Activated CD4-positive, alpha-beta T cell treated with anti-CD3 and anti-CD28 coated beads for 4 hours (primary cell): ENCODE results near the gene SPATA6.
"Not testable (repeated sequence)": the region's sequence is repeated elsewhere in the genome, so short reads cannot be mapped to it uniquely, and the experiment has no call there.

Experiments
- DNase-seq, 2 donors: peaks; one replicate each; pipeline ENCODE4 v3.0.0-alpha.2; 2020

Gene SPATA6

DNA sequence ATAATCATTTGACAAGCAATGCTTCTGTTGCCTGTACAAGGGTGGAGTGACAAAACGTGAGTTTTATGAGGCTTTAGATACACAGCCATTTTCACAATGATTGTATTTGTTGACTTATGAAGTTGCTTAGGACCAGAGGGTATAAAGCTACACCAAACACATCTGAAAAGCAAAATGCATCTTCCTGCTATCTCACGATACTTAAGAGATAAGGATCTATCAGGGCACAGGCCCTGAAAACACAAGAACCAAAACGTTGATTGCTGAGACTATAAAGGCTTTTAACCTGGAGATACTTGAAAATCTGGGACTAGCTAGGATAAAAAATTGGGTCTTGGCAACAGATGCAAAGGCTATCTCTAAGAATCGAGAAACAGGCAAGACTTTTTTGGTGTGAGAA is 133.7 kb downstream of the SPATA6 start:
- DNase-seq: no peak

DNA sequence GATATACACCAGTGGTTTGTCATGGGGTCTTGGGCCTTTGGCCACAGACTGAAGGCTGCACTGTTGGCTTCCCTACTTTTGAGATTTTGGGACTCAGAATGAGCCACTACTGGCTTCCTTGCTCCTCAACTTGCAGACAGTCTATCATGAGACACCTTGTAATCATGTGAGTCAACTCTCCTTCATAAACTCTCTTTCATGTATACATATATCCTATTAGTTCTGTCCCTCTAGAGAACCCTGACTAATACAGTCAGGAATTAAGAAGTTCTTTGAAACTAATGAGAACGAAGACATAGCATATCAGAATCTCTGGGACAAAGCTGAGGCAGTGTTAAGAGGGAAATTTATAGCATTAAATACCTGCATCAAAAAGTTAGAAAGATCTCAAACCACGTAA is 138.7 kb downstream of the SPATA6 start:
- DNase-seq: no peak

DNA sequence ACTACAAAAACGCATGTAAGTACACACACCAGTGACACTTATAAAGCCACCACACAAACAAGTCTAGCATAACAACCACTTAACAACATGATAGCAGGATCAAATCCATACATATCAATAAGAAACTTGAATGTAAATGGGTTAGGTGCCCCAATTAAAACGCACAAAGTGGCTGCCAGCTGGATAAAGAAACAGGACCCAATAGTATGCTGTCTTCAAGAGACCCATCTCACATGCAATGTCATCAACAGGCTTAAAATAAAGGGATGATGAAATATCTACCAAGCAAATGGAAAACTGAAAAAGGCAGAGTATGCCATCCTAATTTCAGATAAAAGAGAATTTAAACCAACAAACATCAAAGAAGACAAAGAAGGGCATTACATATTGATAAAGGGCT is 139.9 kb downstream of the SPATA6 start:
- DNase-seq: no peak

DNA sequence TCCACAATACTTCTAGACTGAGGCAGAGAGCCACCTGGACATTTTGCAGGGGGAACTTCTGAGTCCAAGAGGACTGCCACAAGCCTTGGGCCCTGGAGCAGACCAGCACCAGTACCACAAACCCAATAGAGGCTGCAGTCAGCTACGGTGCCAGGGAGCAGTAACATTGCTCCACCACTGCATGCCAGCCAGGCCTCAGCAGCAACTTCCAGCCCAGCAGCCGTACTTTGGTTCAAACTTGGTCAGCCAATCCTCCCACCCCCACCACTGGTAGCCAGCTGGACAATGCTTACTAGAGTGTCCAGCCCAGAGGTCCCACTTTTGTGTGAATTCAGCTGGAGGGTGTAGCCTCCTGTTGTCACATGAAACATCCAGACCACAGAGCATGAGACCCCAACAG is 142.1 kb downstream of the SPATA6 start:
- no peak for DNase-seq

DNA sequence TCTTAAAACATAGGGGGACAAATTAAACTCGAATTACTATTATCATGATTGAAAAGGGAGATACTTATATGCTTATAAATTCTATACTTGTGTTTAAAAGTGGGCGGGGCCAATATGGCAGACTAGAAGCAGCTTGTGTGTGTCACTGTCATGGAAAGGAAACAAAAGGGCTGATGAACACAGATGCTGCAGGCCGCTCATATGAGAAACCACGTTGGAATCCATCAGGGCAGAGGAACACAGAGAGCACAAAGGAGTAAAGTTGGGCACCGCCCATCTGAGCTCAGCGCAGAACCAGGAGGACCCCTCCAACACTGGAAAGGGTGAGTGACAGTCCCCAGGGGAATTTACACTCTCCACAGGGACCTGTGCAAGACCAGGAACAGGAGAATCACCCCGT is 142.5 kb downstream of the SPATA6 start:
- no peak for DNase-seq

DNA sequence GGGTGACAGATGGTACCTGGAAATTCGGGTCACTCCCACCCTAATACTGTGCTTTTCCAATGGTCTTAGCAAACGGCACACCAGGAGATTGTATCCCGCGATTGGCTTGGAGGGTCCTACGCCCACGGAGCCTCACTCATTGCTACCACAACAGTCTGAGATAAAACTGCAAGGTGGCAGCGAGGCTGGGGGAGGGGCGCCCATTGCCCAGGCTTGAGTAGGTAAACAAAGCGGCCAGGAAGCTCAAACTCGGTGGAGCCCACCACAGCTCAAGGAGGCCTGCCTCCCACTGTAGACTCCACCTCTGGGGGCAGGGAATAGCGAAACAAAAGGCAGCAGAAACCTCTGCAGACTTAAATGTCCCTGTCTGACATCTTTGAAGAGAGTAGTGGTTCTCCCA is 160.2 kb downstream of the SPATA6 start:
- DNase-seq: not testable (repeated sequence)

DNA sequence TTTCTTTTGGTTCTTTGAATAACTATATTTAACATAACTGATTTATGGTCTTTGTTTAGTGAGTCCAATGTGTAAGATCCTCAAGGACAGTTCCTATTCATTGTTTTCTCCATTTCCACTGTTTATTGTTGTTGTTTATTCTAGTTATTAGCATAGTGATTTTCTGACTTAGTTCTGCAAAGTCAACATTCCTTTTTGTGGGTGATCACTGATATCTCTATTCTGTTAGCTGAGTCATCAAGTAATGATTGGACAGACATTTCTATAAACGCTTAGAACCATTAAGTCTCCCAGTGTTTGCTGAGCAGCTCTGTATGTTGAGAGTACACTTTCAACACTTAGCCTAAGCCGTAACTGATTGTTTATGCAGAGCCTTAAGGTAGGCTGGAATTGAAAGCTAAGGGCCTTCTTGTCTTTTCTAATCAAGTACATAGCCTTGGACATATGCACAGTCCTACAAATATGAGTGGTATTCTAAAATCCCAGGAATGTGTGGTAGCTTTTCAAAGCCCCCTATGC is 162.4 kb downstream of the SPATA6 start:
- no peak for DNase-seq

DNA sequence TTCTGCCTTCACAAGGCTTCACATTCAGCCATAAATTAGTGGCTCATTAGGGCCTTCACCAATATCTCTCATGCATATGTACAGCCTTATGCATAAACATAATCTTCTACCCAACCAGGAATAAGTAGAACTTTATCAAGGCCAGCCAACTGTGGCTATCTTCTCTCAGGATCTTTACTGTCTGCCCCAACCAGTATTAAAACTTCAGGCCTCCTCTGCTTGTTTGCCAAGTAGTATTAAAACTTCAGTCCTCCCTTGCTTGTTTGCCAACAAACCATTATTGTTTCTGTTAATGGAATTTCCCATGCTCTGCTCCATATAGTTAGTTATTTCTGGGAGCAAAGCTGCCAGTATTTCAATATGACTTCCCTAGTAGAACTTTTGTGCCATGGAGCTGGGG is 169.4 kb downstream of the SPATA6 start:
- DNase-seq: no peak

DNA sequence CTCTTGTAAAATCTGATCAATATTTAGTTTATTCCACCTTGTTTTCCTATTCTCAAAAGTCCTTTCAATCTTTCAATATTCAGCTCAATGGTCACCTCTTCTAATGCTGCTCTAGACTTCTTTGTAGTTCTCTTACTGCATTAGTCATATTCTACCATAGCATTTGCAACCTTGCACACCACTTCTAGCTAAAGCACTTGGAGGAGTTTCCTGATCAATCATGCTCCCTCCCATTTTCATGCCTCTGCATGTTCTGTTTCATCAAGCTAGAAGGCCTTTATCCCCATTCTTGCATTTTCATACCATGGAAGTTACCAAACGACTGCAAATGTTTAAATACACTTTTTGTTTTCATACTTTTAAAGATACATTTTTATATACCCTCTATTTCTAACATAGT is 177.3 kb downstream of the SPATA6 start:
- DNase-seq: no peak

DNA sequence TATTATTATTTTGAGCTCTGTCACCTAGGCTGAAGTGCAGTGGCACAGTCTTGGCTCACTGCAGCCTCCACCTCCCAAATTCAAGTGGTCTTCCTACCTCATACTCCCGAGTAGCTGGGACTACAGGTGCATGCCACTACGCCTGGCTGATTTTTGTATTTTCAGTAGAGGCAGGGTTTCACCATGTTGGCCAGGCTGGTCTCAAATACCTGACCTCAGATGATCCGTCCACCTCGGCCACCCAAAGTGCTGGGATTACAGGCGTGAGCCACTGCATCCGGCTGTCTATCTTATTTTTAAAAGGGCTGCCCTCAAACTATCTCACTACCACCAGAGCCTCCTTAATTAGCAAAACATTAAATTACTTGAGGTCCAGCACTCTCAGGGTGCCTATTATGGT is 177.9 kb downstream of the SPATA6 start:
- DNase-seq: not testable (repeated sequence)

DNA sequence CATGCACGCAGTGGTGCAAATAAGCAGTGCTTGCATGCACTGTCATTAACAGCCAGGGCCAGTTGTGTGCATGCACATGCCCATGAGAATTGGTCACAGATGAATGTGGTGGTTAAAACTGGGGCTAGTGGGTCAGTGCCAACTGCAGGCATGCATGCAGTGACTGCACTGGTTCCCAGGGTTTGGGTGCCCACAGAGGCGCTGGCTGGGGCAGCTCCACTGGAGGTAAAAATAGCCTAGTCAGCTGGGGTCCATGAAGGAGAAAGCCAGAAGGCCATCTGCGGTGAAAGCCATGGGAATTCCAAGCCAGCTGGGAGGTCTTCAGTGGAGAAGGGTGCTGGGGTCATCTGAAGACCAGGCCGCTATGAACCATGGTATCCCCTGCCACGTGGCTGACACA is 179.3 kb downstream of the SPATA6 start:
- no peak for DNase-seq

DNA sequence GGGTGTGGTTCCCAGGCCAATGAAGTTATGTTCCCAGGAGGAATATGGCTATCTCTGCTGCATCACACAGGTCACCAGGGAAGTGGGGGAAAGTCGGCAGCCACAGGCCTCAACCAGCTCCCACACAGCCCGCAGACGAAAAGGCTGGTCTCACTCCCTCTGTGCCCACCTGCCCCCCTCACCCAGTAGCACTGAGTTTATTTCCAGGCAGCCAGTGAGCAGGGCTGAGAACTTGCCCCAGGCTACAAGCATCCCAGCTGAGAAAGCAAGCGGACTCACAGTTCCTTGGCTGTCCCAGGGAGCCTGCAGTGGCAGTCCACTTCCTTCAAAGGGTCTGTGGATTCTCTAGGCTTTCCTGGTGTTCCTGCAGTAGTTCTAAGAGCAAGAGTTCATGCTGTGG is 180.6 kb downstream of the SPATA6 start:
- DNase-seq: no peak

DNA sequence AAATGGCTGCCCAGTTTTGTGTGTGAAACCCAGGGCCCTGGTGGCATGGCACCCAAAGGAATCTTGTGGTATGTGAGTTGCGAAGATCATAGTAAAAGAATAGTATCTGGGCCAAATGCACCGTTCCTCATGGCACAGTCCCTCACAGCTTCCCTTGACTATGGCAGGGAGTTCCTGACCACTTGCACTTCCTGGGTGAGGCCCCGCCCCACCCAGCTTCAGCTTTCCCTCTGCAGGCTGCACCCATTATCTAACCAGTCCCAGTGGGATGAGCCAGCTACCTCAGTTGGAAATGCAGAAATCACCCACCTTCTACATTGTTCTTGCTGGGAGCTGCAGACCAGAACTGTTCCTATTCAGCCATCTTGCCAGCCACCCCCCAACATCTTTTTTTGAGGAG is 186.5 kb downstream of the SPATA6 start:
- no peak for DNase-seq

DNA sequence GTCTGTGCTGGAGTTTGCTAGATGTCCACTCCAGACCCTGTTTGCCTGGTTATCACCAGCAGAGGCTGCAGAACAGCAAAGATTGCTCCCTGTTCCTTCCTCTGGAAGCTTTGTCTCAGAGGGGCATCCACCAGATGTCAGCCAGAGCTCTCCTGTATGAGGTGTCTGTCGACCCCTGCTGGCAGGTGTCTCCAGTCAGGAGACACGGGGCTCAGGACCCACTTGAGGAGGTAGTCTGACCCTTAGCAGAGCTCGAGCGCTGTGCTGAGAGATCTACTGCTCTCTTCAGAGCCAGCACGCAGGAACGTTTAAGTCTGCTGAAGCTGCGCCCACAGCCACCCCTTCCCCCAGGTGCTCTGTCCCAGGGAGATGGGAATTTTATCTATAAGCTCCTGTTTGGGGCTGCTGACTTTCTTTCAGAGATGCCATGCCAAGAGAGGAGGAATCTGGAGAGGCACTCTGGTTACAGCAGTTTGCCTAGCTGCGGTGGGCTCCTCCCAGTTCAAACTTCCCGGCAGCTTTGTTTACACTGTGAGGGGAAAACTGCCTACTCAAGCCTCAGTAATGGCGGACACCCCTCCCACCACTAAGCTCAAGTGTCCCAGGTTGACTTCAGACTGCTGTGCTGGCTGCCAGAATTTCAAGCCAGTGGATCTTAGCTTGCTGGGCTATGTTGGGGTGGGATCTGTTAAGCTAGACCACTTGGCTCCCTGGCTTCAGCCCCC is 187.1 kb downstream of the SPATA6 start:
- DNase-seq: not testable (repeated sequence)

DNA sequence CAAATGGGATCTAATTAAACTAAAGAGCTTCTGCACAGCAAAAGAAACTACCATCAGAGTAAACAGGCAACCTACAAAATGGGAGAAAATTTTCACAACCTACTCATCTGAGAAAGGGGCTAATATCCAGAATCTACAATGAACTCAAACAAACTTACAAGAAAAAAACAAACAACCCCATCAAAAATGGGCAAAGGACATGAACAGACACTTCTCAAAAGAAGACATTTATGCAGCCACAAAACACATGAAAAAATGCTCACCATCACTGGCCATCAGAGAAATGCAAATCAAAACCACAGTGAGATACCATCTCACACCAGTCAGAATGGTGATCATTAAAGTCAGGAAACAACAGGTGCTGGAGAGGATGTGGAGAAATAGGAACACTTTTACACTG is 189.7 kb downstream of the SPATA6 start:
- not testable (repeated sequence) for DNase-seq

DNA sequence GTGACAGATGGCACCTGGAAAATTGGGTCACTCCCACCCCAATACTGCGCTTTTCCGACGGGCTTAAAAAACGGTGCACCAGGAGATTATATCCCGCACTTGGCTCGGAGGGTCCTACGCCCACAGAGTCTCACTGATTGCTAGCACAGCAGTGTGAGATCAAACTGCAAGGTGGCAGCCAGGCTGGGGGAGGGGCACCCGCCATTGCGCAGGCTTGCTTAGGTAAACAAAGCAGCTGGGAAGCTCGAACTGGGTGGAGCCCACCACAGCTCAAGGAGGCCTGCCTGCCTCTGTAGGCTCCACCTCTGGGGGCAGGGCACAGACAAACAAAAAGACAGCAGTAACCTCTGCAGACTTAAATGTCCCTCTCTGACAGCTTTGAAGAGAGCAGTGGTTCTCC is 194.6 kb downstream of the SPATA6 start:
- not testable (repeated sequence) for DNase-seq

DNA sequence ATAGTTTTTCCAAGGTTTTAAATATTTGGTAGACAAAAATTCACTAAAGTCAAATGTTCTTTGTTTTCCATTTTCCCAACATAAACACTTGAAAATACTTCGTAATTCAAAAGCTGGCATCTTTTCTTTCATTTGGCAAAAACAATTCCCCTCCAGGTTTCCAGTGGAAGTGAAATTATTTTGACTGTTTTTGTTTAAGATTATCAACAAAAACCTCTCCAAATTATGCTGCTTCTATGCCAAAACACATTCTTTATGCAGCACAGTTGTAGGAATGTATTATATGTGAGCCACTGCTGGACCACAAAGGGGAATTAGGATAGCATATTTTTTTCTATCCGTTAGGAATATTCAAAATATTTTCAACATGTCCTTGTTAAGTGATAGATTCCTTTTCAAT is 205.4 kb downstream of the SPATA6 start:
- no peak for DNase-seq

DNA sequence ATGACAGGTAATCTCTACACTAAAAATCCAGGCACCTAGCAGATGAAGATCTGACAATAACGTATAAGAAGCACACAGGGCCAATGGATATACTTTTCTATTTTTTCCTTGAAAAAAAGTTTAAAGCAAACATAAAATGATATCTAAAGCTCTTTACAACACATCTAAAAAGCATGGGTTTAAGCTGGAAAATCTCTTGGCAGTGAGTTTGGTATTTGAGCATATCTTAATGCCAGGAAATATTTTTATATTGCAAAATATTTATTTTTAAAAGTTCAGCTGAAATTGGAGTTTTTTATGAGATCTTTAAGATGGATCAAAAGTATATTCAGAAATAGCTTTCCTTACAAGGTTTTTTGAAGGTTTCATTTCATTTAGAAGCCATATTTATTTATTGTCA is 209.0 kb downstream of the SPATA6 start:
- DNase-seq: no peak

DNA sequence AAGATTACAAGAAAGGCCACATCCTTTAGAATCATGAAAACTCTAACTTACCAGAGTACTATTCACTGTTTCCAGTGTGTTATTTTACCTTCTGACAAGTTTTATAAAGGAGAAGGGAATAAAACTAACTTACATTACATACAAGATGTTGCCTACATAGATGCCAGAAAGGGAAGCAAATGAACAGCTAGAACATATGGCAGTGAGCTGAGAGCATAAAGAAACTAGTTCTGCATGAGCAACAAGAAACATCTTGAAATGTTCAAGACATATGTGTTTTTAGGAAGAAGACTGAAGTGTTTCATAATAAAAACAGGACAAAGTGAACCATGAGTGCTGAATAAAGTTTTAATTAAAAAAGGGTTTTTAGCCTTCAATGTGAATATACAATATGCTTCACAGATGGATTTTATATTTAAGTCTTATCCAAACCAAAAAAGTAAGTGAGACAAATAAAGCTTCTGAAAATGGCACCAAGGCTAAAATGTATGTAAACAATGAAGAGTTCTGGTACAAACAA is 210.1 kb downstream of the SPATA6 start:
- DNase-seq: no peak

DNA sequence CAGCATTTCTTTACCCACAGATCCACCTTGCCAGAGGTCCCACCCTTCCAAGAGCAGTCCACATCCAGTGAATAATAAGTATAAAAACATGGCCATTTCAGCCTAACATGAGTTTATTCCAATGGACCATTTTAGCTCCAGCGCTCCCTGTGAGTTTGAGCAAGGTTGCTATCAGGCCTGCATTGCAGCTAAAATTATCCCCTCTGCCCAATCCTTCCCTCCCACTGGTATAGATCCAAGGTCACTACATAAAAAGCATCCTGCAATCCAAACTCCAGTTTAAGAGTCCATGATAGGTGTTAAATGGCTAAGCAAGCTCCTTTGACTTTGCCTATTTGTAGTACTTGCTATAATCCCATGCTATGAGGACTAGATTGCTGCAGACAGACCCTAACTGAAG is 213.9 kb downstream of the SPATA6 start:
- DNase-seq: no peak

DNA sequence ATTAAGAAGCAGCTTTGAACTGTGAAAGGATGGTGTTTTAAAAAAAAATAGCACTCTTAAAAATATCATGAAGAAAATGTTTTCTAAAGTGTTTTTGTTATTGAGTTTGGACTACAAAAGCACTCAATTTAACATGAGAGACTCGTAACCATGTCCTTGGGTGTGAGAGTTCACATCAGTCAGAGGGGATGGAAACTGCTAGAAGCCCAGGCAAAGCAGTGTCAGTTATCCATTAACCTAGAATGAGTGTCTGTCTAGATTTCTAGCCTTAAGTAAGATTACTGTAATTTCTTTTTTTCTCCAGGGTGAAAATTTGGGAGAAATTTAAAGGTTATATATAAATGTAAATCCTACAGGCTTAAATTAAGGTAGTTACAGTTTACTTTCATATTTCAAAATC is 217.8 kb downstream of the SPATA6 start:
- no peak for DNase-seq

DNA sequence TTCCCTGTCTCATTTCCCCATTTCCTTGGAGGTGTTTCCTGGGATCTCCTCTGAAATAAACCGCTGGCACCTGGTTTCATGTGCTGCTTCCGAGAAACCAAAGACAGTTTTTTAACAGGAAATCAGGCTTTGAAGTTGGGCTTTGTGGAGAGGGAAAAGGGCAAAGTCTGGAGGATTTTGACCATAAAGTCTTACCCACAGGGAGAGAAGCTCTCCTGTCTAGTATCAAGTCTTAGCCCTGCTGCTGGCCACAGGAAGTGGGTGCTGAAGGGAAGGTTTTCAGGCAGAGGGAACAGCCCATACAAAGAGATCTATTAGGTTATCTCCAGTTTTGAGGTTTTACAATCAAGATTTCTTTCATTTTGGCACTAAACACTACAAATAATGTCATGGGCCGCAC is 220.2 kb downstream of the SPATA6 start:
- no peak for DNase-seq

DNA sequence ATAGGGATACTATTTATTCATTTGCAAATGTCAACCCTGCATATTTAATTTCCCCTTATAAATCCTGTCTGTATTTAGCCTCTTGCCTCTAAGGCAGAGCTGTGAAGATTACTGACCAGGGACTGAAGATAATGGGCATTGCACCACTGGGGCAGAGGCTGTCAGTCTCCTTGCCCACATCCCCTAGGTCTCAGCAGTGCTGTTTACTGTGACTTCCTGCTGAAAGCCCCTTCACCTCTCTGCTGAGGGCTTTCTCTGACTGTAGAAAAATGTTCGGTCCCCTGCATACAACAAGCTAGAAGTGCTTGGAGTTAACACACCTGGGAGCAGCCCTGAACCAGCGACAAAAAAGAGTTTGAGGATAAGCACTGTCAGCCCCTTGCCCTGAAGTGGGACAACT is 220.7 kb downstream of the SPATA6 start:
- no peak for DNase-seq

DNA sequence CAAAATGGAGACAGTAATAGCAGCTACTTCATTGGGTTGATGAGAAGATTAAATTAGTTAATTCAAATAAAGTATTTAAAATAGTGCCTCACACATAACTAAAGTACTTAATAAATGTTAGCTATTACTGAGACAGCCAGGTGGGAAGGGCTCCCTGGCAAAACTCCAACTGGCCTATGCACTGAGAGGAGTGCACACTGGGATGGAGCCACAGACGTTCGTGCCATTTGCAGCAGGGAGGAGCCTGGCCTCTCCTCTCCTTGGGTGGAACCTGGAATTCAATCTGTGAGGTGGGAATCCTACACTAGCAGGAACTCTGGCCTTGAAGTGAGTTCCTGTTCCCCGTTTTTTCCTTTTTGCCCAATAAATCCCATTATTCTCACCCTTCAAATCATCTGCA is 221.4 kb downstream of the SPATA6 start:
- DNase-seq: no peak

DNA sequence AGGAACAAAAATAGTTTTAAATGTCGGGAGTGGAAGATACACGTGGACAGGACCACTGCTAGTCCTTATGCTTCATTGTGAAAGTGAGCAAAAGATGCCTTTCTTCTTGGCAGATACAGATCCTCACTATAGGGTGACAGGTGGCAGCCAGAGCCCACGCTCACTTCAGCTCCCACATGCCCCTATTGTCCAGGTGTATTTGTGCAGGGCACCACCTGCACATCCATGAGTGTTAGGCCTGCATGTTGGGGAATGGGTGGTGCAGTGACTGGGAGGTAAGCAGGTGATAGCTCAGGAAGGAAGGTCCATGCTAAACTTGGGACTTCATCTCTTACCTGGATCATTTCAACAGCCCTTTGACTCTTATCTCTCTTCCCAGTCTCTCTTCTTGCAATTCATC is 222.1 kb downstream of the SPATA6 start:
- no peak for DNase-seq
